CD14-positive monocyte (primary cell): Measurements from ENCODE around the gene PTPRE. TPM values are rescaled to one million over a fixed set of nuclear protein-coding genes. Genes with fewer than 3 reads are reported as not detected.

Source experiments
- DNase-seq, 3 donors: peaks; one replicate each; pipeline ENCODE4 v3.0.0-alpha.2; 2011 to 2022
- H2AFZ ChIP-seq: 2 replicates; pipeline ENCODE4 v1.6.0; 2012; ENCODE audit warnings: mild to moderate bottlenecking, low read depth, low read length, inconsistent platforms; ENCODE audit not compliant: insufficient read depth, poor library complexity, severe bottlenecking
- H3K27ac ChIP-seq, 2 donors: 1 replicate in 1 of 2; 2 replicates in 1 of 2; pipeline ENCODE4 v1.5.1; 2012 to 2013; ENCODE audit warnings: low read length in 2 of 2, control low read depth in 1 of 2, inconsistent platforms in 1 of 2, low read depth in 1 of 2, mild to moderate bottlenecking in 1 of 2
- H3K27me3 ChIP-seq, 2 donors: one replicate each; pipeline versions ENCODE4 v1.6.0 to v1.6.1; 2011 to 2013; ENCODE audit warnings: low read length in 2 of 2; ENCODE audit not compliant: control insufficient read depth in 2 of 2, insufficient read depth in 2 of 2
- H3K36me3 ChIP-seq, 2 donors: replicated peaks in 1 of 2; 1 replicate in 1 of 2; 2 replicates in 1 of 2; pipeline versions ENCODE4 v1.5.1 to v1.6.1; 2012 to 2013; ENCODE audit warnings: low read length in 2 of 2, control low read depth in 1 of 2, inconsistent platforms in 1 of 2, mild to moderate bottlenecking in 1 of 2; ENCODE audit not compliant: insufficient read depth in 2 of 2, control insufficient read depth in 1 of 2
- H3K4me1 ChIP-seq, 2 donors: 1 replicate in 1 of 2; 2 replicates in 1 of 2; pipeline versions ENCODE4 v1.5.1 to v1.6.1; 2012 to 2013; ENCODE audit warnings: low read length in 2 of 2, control low read depth in 1 of 2, inconsistent platforms in 1 of 2, mild to moderate bottlenecking in 1 of 2, moderate library complexity in 1 of 2; ENCODE audit not compliant: insufficient read depth in 2 of 2, control insufficient read depth in 1 of 2
- H3K4me2 ChIP-seq: replicated peaks from 2 replicates; pipeline ENCODE3; 2012; ENCODE audit warnings: low read length, moderate library complexity, mild to moderate bottlenecking; ENCODE audit not compliant: poor library complexity, severe bottlenecking; ENCODE audit errors: extremely low read depth
- H3K4me3 ChIP-seq, 3 experiments: fragments of 200-600 bp in 1 of 3; sonication (generic) in 1 of 3; replicated peaks in 1 of 3; 1 replicate in 2 of 3; 2 replicates in 1 of 3; pipeline ENCODE4 v1.5.1; 2011 to 2013; ENCODE audit warnings: low read length in 3 of 3, mild to moderate bottlenecking in 3 of 3, control low read depth in 2 of 3, low read depth in 2 of 3, inconsistent platforms in 1 of 3, moderate library complexity in 1 of 3
- H3K79me2 ChIP-seq: 2 replicates; pipeline ENCODE4 v1.6.0; 2012; ENCODE audit warnings: mild to moderate bottlenecking, control low read depth, inconsistent platforms, low read length, moderate library complexity; ENCODE audit not compliant: insufficient read depth
- H3K9ac ChIP-seq: 2 replicates; pipeline ENCODE4 v1.6.0; 2017; ENCODE audit warnings: low read length, mild to moderate bottlenecking; ENCODE audit not compliant: insufficient read depth, poor library complexity, severe bottlenecking
- H3K9me3 ChIP-seq, 2 donors: replicated peaks in 1 of 2; 1 replicate in 1 of 2; 2 replicates in 1 of 2; pipeline versions ENCODE4 v1.5.1 to v1.6.1; 2012 to 2013; ENCODE audit warnings: low read length in 2 of 2, control low read depth in 1 of 2; ENCODE audit not compliant: control insufficient read depth in 1 of 2, insufficient read depth in 1 of 2
- H4K20me1 ChIP-seq: 2 replicates; pipeline ENCODE4 v1.6.0; 2012; ENCODE audit warnings: mild to moderate bottlenecking, low read length, control low read depth, moderate library complexity; ENCODE audit not compliant: insufficient read depth
- H3K27ac Mint-ChIP-seq, 7 donors: one replicate each; pipeline ENCODE4 v1.8.0; 2020; ENCODE audit warnings: mild to moderate bottlenecking in 7 of 7, mixed read lengths in 7 of 7, moderate library complexity in 6 of 7, inconsistent platforms in 2 of 7
- H3K27me3 Mint-ChIP-seq, 3 donors: one replicate each; pipeline ENCODE4 v1.8.0; 2021 to 2022; ENCODE audit warnings: low read depth in 3 of 3, mild to moderate bottlenecking in 3 of 3, mixed read lengths in 3 of 3, moderate library complexity in 3 of 3, inconsistent platforms in 1 of 3
- H3K36me3 Mint-ChIP-seq, 2 donors: one replicate each; pipeline ENCODE4 v1.8.0; 2020; ENCODE audit warnings: mixed read lengths in 2 of 2, inconsistent platforms in 1 of 2, mild to moderate bottlenecking in 1 of 2
- H3K4me1 Mint-ChIP-seq: one replicate; pipeline ENCODE4 v1.8.0; 2020; ENCODE audit warnings: mild to moderate bottlenecking, mixed read lengths
- H3K4me3 Mint-ChIP-seq, 2 donors: one replicate each; pipeline ENCODE4 v1.8.0; 2020; ENCODE audit warnings: mild to moderate bottlenecking in 2 of 2, mixed read lengths in 2 of 2, moderate library complexity in 1 of 2
- H3K9me3 Mint-ChIP-seq, 7 donors: one replicate each; pipeline ENCODE4 v1.8.0; 2020 to 2022; ENCODE audit warnings: mixed read lengths in 7 of 7, mild to moderate bottlenecking in 6 of 7, moderate library complexity in 6 of 7, inconsistent platforms in 2 of 7
- CTCF ChIP-seq: fragments of 200-600 bp; IDR thresholded peaks from one replicate; pipeline ENCODE4 v1.8.0; 2022; ENCODE audit warnings: antibody characterized with exemption, mild to moderate bottlenecking
- WGBS: methylation state at CpG from one replicate; pipeline ENCODE4 v1.1.5; 2013; ENCODE audit warnings: missing lambda C conversion rate; ENCODE audit not compliant: insufficient coverage; 5-methylcytosine and 5-hydroxymethylcytosine counted together
- intact Hi-C, 2 donors: fragments of 100-400 bp; cut with micrococcal nuclease; formaldehyde crosslinking; loops; one replicate each; pipeline versions ENCODE4 v1.15.0 to v1.15.1; 2023
- polyA plus RNA-seq, 3 donors: library from polyadenylated mRNA; depleted of rRNA in 1 of 3; unstranded in 2 of 3; stranded (reverse) in 1 of 3; fragments of 300-500 nt in 2 of 3; fragments of >200 nt in 1 of 3; fragmentation: Illumina TruSeq in 2 of 3; gene quantifications; 1 replicate in 2 of 3; 2 replicates in 1 of 3; pipeline ENCODE4 v1.2.3, GENCODE V29; 2012 to 2021

The PTPRE gene
- polyA plus RNA-seq, 3 donors: 95.2 to 271 (median 125) TPM

GRCh38 chr10:127943336-127943910, 36.5 kb downstream of the PTPRE start:
- intact Hi-C loops: no loop called here
- Mint-ChIP-seq H3K4me1 (peaks cover 70% of the 10 kb centered on the region), H3K36me3 (peaks cover 34 to 35% of the 10 kb centered on the region in 2 donors), H3K4me3 (no peak overlapping the region), H3K9me3 (peaks cover 0 to 7% (median 1%) of the 10 kb centered on the region in 7 donors), H3K27ac (no peak overlapping the region), H3K27me3 (peaks cover 0 to 1% (median 0%) of the 10 kb centered on the region in 3 donors)
- no peak overlapping the region for H3K4me2 ChIP-seq
- H3K9ac ChIP-seq: no peak overlapping the region
- H2AFZ ChIP-seq: no peak overlapping the region
- no peak overlapping the region for H3K27ac ChIP-seq
- peaks cover 91% of the 10 kb centered on the region for H4K20me1 ChIP-seq
- H3K4me1 ChIP-seq: peaks cover 41 to 43% of the 10 kb centered on the region in 2 donors
- DNase-seq: no peak
- H3K4me3 ChIP-seq: no peak overlapping the region
- 100% methylated on average over 1 of the region's 10 CpGs for WGBS
- no peak for TF ChIP-seq CTCF
- H3K36me3 ChIP-seq: peaks cover 0 to 9% of the 10 kb centered on the region in 2 donors
- H3K27me3 ChIP-seq: no peaks in the 10 kb centered on the region
- H3K79me2 ChIP-seq: peaks cover 30% of the 10 kb centered on the region
- H3K9me3 ChIP-seq: no peaks in the 10 kb centered on the region

GRCh38 chr10:127944256-127944655, 37.4 kb downstream of the PTPRE start:
- Histone ChIP-seq H3K79me2 (peaks cover 39% of the 10 kb centered on the region), H3K9ac (no peak overlapping the region), H4K20me1 (peaks cover 92% of the 10 kb centered on the region), H3K4me3 (no peak overlapping the region), H3K36me3 (peaks cover 0 to 11% of the 10 kb centered on the region in 2 donors), H3K4me2 (no peak overlapping the region), H2AFZ (no peak overlapping the region), H3K27me3 (no peaks in the 10 kb centered on the region), H3K27ac (no peak overlapping the region), H3K9me3 (no peaks in the 10 kb centered on the region), H3K4me1 (peaks cover 41 to 43% of the 10 kb centered on the region in 2 donors)
- peaks cover 32 to 34% of the 10 kb centered on the region in 2 donors for H3K36me3 Mint-ChIP-seq
- H3K9me3 Mint-ChIP-seq: peaks cover 0 to 7% (median 1%) of the 10 kb centered on the region in 7 donors
- H3K4me3 Mint-ChIP-seq: no peak overlapping the region
- peak overlapping the region in 1 of 7 donors; percentile 70 for H3K27ac Mint-ChIP-seq
- H3K4me1 Mint-ChIP-seq: peaks cover 69% of the 10 kb centered on the region
- H3K27me3 Mint-ChIP-seq: peaks cover 0 to 1% (median 0%) of the 10 kb centered on the region in 3 donors
- WGBS: 100% methylated on average over 2 of the region's 2 CpGs
- intact Hi-C loops: no loop called here
- DNase-seq: no peak
- no peak for TF ChIP-seq CTCF
